ENCODE measurements around the gene ATG13.
A peak's percentile ranks its signal among the peaks of the same experiment; 100 is the strongest.
"Not testable (repeated sequence)": the region's sequence is repeated elsewhere in the genome, so short reads cannot be mapped to it uniquely, and the experiment has no call there.

Gene ATG13

GRCh38 chr11:46667043-46667481, 49.7 kb downstream of the ATG13 start:
- H3K27ac ChIP-seq (ENCODE audit: low read depth, low read length, poor library complexity, severe bottlenecking), result peak overlapping the region; percentile 58

GRCh38 chr11:46668480-46669085, 51.2 kb downstream of the ATG13 start:
- no peak overlapping the region for H2AFZ ChIP-seq (ENCODE audit: low read length)
- H3K36me3 ChIP-seq (ENCODE audit: insufficient read depth, low read length), result peaks cover 90% of the 10 kb centered on the region
- peak overlapping the region; percentile 1 for H3K27ac ChIP-seq (ENCODE audit: low read depth, low read length, poor library complexity, severe bottlenecking)

More at GRCh38 chr11:46667043-46667481, 49.7 kb downstream of the ATG13 start:
- Histone ChIP-seq H3K27me3 (ENCODE audit: insufficient read depth, low read length) (no peaks in the 10 kb centered on the region), H3K9ac (ENCODE audit: low read length) (no peak overlapping the region), H3K4me1 (ENCODE audit: insufficient read depth, low read length, severe bottlenecking) (peaks cover 21% of the 10 kb centered on the region), H3K79me2 (ENCODE audit: insufficient read depth, low read length) (no peaks in the 10 kb centered on the region), H3K4me2 (ENCODE audit: low read length) (no peak overlapping the region), H3K9me3 (ENCODE audit: low read length) (no peaks in the 10 kb centered on the region), H2AFZ (ENCODE audit: low read length) (no peak overlapping the region), H3K4me3 (ENCODE audit: low read depth, low read length, poor library complexity, severe bottlenecking) (no peak overlapping the region), H3F3A (ENCODE audit: insufficient read depth, low read length) (no peaks in the 10 kb centered on the region), H3K9me2 (ENCODE audit: low read depth, low read length) (no peaks in the 10 kb centered on the region), H3K36me3 (ENCODE audit: insufficient read depth, low read length) (peaks cover 88% of the 10 kb centered on the region), H4K20me1 (ENCODE audit: insufficient read depth, low read length) (no peaks in the 10 kb centered on the region)
- no peak for TF ChIP-seq EZH2 (IDR thresholded peaks at IDR 0.05; ENCODE audit: borderline replicate concordance, low read length)
- no peak for TF ChIP-seq CTCF (IDR thresholded peaks at IDR 0.05; ENCODE audit: low read length)

GRCh38 chr11:46669711-46670139, 52.4 kb downstream of the ATG13 start:
- Histone ChIP-seq H3F3A (ENCODE audit: insufficient read depth, low read length) (no peaks in the 10 kb centered on the region), H3K79me2 (ENCODE audit: insufficient read depth, low read length) (no peaks in the 10 kb centered on the region), H3K36me3 (ENCODE audit: insufficient read depth, low read length) (peaks cover 80% of the 10 kb centered on the region), H3K4me3 (ENCODE audit: low read depth, low read length, poor library complexity, severe bottlenecking) (no peak overlapping the region), H3K27me3 (ENCODE audit: insufficient read depth, low read length) (no peaks in the 10 kb centered on the region), H4K20me1 (ENCODE audit: insufficient read depth, low read length) (no peaks in the 10 kb centered on the region), H3K9ac (ENCODE audit: low read length) (no peak overlapping the region), H3K9me3 (ENCODE audit: low read length) (no peaks in the 10 kb centered on the region), H2AFZ (ENCODE audit: low read length) (no peak overlapping the region), H3K4me1 (ENCODE audit: insufficient read depth, low read length, severe bottlenecking) (peaks cover 22% of the 10 kb centered on the region), H3K4me2 (ENCODE audit: low read length) (no peak overlapping the region), H3K27ac (ENCODE audit: low read depth, low read length, poor library complexity, severe bottlenecking) (no peak overlapping the region), H3K9me2 (ENCODE audit: low read depth, low read length) (no peaks in the 10 kb centered on the region)
- TF ChIP-seq CTCF (IDR thresholded peaks at IDR 0.05; ENCODE audit: low read length) (peak; percentile 52), EZH2 (IDR thresholded peaks at IDR 0.05; ENCODE audit: borderline replicate concordance, low read length) (no peak)

More at GRCh38 chr11:46668480-46669085, 51.2 kb downstream of the ATG13 start:
- no peaks in the 10 kb centered on the region for H3K27me3 ChIP-seq (ENCODE audit: insufficient read depth, low read length)
- H3K4me3 ChIP-seq (ENCODE audit: low read depth, low read length, poor library complexity, severe bottlenecking), result no peak overlapping the region
- H3K9me2 ChIP-seq (ENCODE audit: low read depth, low read length), result no peaks in the 10 kb centered on the region
- no peak overlapping the region for H3K9ac ChIP-seq (ENCODE audit: low read length)
- H4K20me1 ChIP-seq (ENCODE audit: insufficient read depth, low read length), result no peaks in the 10 kb centered on the region
- no peak for TF ChIP-seq CTCF (IDR thresholded peaks at IDR 0.05; ENCODE audit: low read length)
- no peak for TF ChIP-seq EZH2 (IDR thresholded peaks at IDR 0.05; ENCODE audit: borderline replicate concordance, low read length)
- peaks cover 14% of the 10 kb centered on the region for H3K4me1 ChIP-seq (ENCODE audit: insufficient read depth, low read length, severe bottlenecking)
- H3K79me2 ChIP-seq (ENCODE audit: insufficient read depth, low read length), result no peaks in the 10 kb centered on the region
- H3K4me2 ChIP-seq (ENCODE audit: low read length), result no peak overlapping the region
- no peaks in the 10 kb centered on the region for H3K9me3 ChIP-seq (ENCODE audit: low read length)
- H3F3A ChIP-seq (ENCODE audit: insufficient read depth, low read length), result no peaks in the 10 kb centered on the region

- not testable (repeated sequence) for H3K79me2 ChIP-seq (ENCODE audit: insufficient read depth, low read length); H3F3A ChIP-seq (ENCODE audit: insufficient read depth, low read length); H3K27ac ChIP-seq (ENCODE audit: low read depth, low read length, poor library complexity, severe bottlenecking); H3K9me3 ChIP-seq (ENCODE audit: low read length); H3K4me3 ChIP-seq (ENCODE audit: low read depth, low read length, poor library complexity, severe bottlenecking); H3K27me3 ChIP-seq (ENCODE audit: insufficient read depth, low read length); H2AFZ ChIP-seq (ENCODE audit: low read length); H3K9ac ChIP-seq (ENCODE audit: low read length); H4K20me1 ChIP-seq (ENCODE audit: insufficient read depth, low read length); H3K9me2 ChIP-seq (ENCODE audit: low read depth, low read length); H3K4me2 ChIP-seq (ENCODE audit: low read length)
- H3K4me1 ChIP-seq (ENCODE audit: insufficient read depth, low read length, severe bottlenecking), result peaks cover 29% of the 10 kb centered on the region
- H3K36me3 ChIP-seq (ENCODE audit: insufficient read depth, low read length), result peaks cover 72% of the 10 kb centered on the region
Observed at GRCh38 chr11:46670521-46670920, 53.2 kb downstream of the ATG13 start.

All from OCI-LY1 (cell line).